ENCODE data around the gene SCNN1G.

The SCNN1G gene

GRCh38 chr16:23152386-23153178, 30.0 kb upstream of the SCNN1G start:
- FAIRE-seq, result no peak
- DNase-seq (ENCODE audit: insufficient read length, low spot score), result no peak

- no peak for FAIRE-seq
- DNase-seq (ENCODE audit: insufficient read length, low spot score), result no peak
Observed at GRCh38 chr16:23155445-23156049, 27.0 kb upstream of the SCNN1G start.

GRCh38 chr16:23156110-23156509, 26.4 kb upstream of the SCNN1G start:
- FAIRE-seq (no peak), DNase-seq (ENCODE audit: insufficient read length, low spot score) (no peak)

GRCh38 chr16:23156946-23157460, 25.5 kb upstream of the SCNN1G start:
- no peak for FAIRE-seq
- no peak for DNase-seq (ENCODE audit: insufficient read length, low spot score)

- DNase-seq (ENCODE audit: insufficient read length, low spot score) (no peak), FAIRE-seq (no peak)
Observed at GRCh38 chr16:23158114-23158513, 24.4 kb upstream of the SCNN1G start.

GRCh38 chr16:23160082-23160481, 22.5 kb upstream of the SCNN1G start:
- DNase-seq (ENCODE audit: insufficient read length, low spot score) (no peak), FAIRE-seq (no peak)

GRCh38 chr16:23160574-23160973, 22.0 kb upstream of the SCNN1G start:
- no peak for FAIRE-seq
- no peak for DNase-seq (ENCODE audit: insufficient read length, low spot score)

- no peak for FAIRE-seq
- no peak for DNase-seq (ENCODE audit: insufficient read length, low spot score)
Observed at GRCh38 chr16:23163921-23164320, 18.6 kb upstream of the SCNN1G start.

- DNase-seq (ENCODE audit: insufficient read length, low spot score), result no peak
- FAIRE-seq, result no peak
Observed at GRCh38 chr16:23164736-23165135, 17.8 kb upstream of the SCNN1G start.

- FAIRE-seq, result no peak
- DNase-seq (ENCODE audit: insufficient read length, low spot score), result no peak
Observed at GRCh38 chr16:23172583-23172982, 10.0 kb upstream of the SCNN1G start.

GRCh38 chr16:23172994-23173393, 9.6 kb upstream of the SCNN1G start:
- DNase-seq (ENCODE audit: insufficient read length, low spot score) (no peak), FAIRE-seq (no peak)

GRCh38 chr16:23174622-23175021, 7.9 kb upstream of the SCNN1G start:
- DNase-seq (ENCODE audit: insufficient read length, low spot score) (no peak), FAIRE-seq (no peak)

- DNase-seq (ENCODE audit: insufficient read length, low spot score) (no peak), FAIRE-seq (no peak)
Observed at GRCh38 chr16:23175651-23176050, 6.9 kb upstream of the SCNN1G start.

GRCh38 chr16:23181506-23181905, 1.0 kb upstream of the SCNN1G start:
- FAIRE-seq, result no peak
- no peak for DNase-seq (ENCODE audit: insufficient read length, low spot score)

GRCh38 chr16:23182206-23182678, 303 bp upstream of the SCNN1G start:
- DNase-seq (ENCODE audit: insufficient read length, low spot score), result peak; percentile 93
- FAIRE-seq, result peak; percentile 44

GRCh38 chr16:23183543-23183862, 958 bp downstream of the SCNN1G start:
- DNase-seq (ENCODE audit: insufficient read length, low spot score) (no peak), FAIRE-seq (no peak)

GRCh38 chr16:23185656-23186055, 3.1 kb downstream of the SCNN1G start:
- no peak for FAIRE-seq
- no peak for DNase-seq (ENCODE audit: insufficient read length, low spot score)

GRCh38 chr16:23186171-23186570, 3.6 kb downstream of the SCNN1G start:
- DNase-seq (ENCODE audit: insufficient read length, low spot score) (no peak), FAIRE-seq (no peak)

- no peak for DNase-seq (ENCODE audit: insufficient read length, low spot score)
- no peak for FAIRE-seq
Observed at GRCh38 chr16:23187341-23187740, 4.8 kb downstream of the SCNN1G start.

- DNase-seq (ENCODE audit: insufficient read length, low spot score) (no peak), FAIRE-seq (no peak)
Observed at GRCh38 chr16:23188911-23189310, 6.4 kb downstream of the SCNN1G start.

GRCh38 chr16:23194497-23195221, 12.1 kb downstream of the SCNN1G start:
- FAIRE-seq (no peak), DNase-seq (ENCODE audit: insufficient read length, low spot score) (no peak)
